HG02571 (cell line): ENCODE data around the gene PSMA3.
A peak's percentile ranks its signal among the peaks of the same experiment; 100 is the strongest.

Source experiments
- ATAC-seq: cut with Tn5 transposase; IDR thresholded peaks from one replicate; pipeline ENCODE4 v1.9.1; 2021; ENCODE audit warnings: mild to moderate bottlenecking, moderate library complexity; ENCODE audit not compliant: unreplicated experiment

The PSMA3 gene

GRCh38 chr14:58270628-58271027 lies 26.0 kb downstream of the PSMA3 start:
- ATAC-seq: no peak

- ATAC-seq: no peak
These were observed 28.1 kb downstream of the PSMA3 start for GRCh38 chr14:58272588-58273372.

- no peak for ATAC-seq
These were observed 30.2 kb downstream of the PSMA3 start for GRCh38 chr14:58274881-58275280.

GRCh38 chr14:58275527-58276190 lies 31.0 kb downstream of the PSMA3 start:
- ATAC-seq: no peak

- no peak for ATAC-seq
These were observed 31.6 kb downstream of the PSMA3 start for GRCh38 chr14:58276208-58276607.

GRCh38 chr14:58278177-58278576 lies 33.5 kb downstream of the PSMA3 start:
- no peak for ATAC-seq

GRCh38 chr14:58280954-58281787 lies 36.5 kb downstream of the PSMA3 start:
- ATAC-seq: no peak

GRCh38 chr14:58281969-58282368 lies 37.3 kb downstream of the PSMA3 start:
- no peak for ATAC-seq

- ATAC-seq: no peak
These were observed 38.4 kb downstream of the PSMA3 start for GRCh38 chr14:58282925-58283593.

- ATAC-seq: no peak
These were observed 39.1 kb downstream of the PSMA3 start for GRCh38 chr14:58283730-58284129.

GRCh38 chr14:58285132-58285531 lies 40.5 kb downstream of the PSMA3 start:
- no peak for ATAC-seq

- ATAC-seq: no peak
These were observed 43.0 kb downstream of the PSMA3 start for GRCh38 chr14:58287607-58288042.

GRCh38 chr14:58288106-58288792 lies 43.6 kb downstream of the PSMA3 start:
- no peak for ATAC-seq

- ATAC-seq: no peak
These were observed 47.0 kb downstream of the PSMA3 start for GRCh38 chr14:58291646-58292045.

GRCh38 chr14:58292187-58292586 lies 47.5 kb downstream of the PSMA3 start:
- no peak for ATAC-seq

GRCh38 chr14:58294201-58294600 lies 49.6 kb downstream of the PSMA3 start:
- ATAC-seq: no peak

- no peak for ATAC-seq
These were observed 52.1 kb downstream of the PSMA3 start for GRCh38 chr14:58296726-58297125.

- no peak for ATAC-seq
These were observed 52.7 kb downstream of the PSMA3 start for GRCh38 chr14:58297412-58297761.

- ATAC-seq: peak; percentile 83
These were observed 53.3 kb downstream of the PSMA3 start for GRCh38 chr14:58297762-58298476.
